ENCODE results near the gene IRF7. TPM values are rescaled to one million over a fixed set of nuclear protein-coding genes. Genes with fewer than 3 reads are reported as not detected.

The IRF7 gene
- total and polyA plus RNA-seq, 10 donors: 52.3 to 99.1 (median 83.4) TPM

DNA sequence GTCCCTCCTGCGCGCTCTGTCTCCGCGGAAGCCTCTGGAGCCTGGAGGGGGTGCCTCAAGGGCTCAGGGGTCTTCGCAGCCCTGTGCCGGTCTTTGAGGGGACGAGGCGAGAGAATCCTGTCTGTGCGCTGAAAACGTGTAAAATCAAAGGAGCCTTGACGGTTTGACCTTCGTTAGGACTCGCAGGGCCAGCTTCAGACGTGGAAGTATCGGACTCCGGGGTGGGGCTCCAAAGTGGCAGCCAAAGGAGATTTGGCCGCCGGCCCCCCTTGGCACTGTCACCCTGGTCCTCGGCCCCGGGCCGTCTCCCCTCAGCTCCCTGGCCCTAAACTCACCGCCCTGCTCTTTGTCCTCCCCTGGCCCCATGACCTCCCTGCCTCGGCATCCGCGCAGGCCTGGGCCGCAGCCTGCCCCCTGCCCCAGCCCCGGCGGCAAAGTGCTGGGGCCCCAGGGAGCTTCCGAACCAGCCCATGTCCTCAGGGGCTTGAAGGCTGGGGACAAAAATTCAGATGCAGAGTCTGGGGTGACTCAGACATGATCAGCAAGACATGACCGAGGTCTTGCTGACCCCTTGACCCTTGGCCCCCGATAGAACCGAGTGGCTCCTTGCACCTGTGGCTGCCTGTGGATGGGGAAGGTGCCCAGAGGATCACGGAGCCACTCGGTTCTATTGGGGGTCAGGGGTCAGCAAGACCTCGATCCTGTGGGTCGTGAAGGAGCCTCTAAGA lies 46.4 kb downstream of the IRF7 start:
- TF ChIP-seq, protein P1, sequence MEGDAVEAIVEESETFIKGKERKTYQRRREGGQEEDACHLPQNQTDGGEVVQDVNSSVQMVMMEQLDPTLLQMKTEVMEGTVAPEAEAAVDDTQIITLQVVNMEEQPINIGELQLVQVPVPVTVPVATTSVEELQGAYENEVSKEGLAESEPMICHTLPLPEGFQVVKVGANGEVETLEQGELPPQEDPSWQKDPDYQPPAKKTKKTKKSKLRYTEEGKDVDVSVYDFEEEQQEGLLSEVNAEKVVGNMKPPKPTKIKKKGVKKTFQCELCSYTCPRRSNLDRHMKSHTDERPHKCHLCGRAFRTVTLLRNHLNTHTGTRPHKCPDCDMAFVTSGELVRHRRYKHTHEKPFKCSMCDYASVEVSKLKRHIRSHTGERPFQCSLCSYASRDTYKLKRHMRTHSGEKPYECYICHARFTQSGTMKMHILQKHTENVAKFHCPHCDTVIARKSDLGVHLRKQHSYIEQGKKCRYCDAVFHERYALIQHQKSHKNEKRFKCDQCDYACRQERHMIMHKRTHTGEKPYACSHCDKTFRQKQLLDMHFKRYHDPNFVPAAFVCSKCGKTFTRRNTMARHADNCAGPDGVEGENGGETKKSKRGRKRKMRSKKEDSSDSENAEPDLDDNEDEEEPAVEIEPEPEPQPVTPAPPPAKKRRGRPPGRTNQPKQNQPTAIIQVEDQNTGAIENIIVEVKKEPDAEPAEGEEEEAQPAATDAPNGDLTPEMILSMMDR (IDR thresholded peaks at IDR 0.05 in 8 of 11, conservative IDR thresholded peaks at IDR 0.05 in 3 of 11): no peak
- TF ChIP-seq POLR2AphosphoS5 (IDR thresholded peaks at IDR 0.05): no peak
- TF ChIP-seq POLR2A (IDR thresholded peaks at IDR 0.05): no peak

DNA sequence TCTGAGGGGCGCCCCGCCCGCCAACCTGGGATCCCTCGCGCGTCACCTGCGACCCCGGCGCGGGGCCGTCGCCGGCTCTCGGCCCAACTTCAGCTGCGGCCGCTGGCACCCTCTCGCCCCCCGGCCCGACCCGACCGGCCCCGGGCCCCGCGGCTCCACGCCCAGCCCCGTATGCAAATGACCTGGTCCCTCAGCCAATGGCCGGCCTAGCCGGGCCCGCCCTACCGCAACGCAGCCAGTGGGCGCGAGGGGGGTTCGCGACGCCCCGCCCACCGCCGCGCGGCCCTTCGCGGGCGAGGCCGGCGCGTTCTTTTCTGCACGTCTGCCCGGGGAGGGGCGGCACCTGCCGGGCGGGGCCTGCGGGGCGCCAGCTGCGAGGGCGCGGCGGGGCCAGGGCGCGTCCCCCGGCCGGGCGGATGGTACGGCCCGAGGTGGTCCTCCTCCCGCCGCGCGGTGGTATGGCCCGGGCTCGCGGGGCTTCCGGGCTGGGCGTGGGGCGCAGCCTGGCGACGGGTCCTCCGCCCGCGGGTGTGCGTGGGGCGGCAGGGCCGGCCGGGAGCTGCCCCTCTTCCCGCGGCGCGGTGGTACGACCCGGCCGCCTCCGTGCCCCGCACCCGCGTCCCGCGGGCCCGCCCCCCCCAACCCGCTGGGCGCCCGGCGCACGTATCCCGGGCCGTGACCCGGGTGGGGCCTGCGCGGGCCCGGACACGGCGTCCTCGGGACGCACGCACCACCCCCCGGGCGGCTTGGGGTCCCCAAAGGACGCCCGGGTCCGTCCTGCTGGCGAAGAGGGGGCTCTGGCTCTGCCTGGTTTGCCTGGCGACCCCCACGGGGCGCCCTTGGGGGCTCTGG lies 47.2 kb downstream of the IRF7 start:
- Histone ChIP-seq H3K36me3 (peaks cover 0 to 7% (median 0%) of the 10 kb centered on the region in 6 donors), H3K4me1 (peaks cover 5 to 26% (median 14%) of the 10 kb centered on the region in 6 donors), H3K9me3 (no peaks in the 10 kb centered on the region), H3K27ac (peak overlapping the region; percentile 60 to 88 (median 75)), H3K27me3 (replicated peaks in 1 of 7) (peaks cover 0 to 23% (median 0%) of the 10 kb centered on the region in 7 donors), H3K4me3 (peak overlapping the region; percentile 34 to 82 (median 53))
- 0 to 3% (median 1%) methylated on average over 1 to 123 of the region's 123 CpGs for WGBS, 5 donors
- intact Hi-C loops (cut with DNase I; ENCODE audit: low total_unique reads): no loop called here
- DNase-seq: peak; percentile 97
- TF ChIP-seq, protein P1 (IDR thresholded peaks at IDR 0.05 in 8 of 11, conservative IDR thresholded peaks at IDR 0.05 in 3 of 11): peak in 1 of 11 experiments; percentile 21
- TF ChIP-seq POLR2AphosphoS5 (IDR thresholded peaks at IDR 0.05): peak; percentile 74 to 81 (median 76)
- TF ChIP-seq POLR2A (IDR thresholded peaks at IDR 0.05): peak in 1 of 3 donors; percentile 8

More for the DNA sequence above, 46.4 kb downstream of the IRF7 start:
- peaks cover 0 to 26% (median 3%) of the 10 kb centered on the region in 7 donors for H3K27me3 ChIP-seq (replicated peaks in 1 of 7)
- peak; percentile 78 for DNase-seq
- peaks cover 5 to 29% (median 16%) of the 10 kb centered on the region in 6 donors for H3K4me1 ChIP-seq
- H3K9me3 ChIP-seq: no peaks in the 10 kb centered on the region
- peak overlapping the region; percentile 34 to 82 (median 53) for H3K4me3 ChIP-seq
- 41 to 54% (median 46%) methylated on average over 24 to 36 of the region's 36 CpGs for WGBS, 5 donors
- intact Hi-C loops (cut with DNase I; ENCODE audit: low total_unique reads): no loop called here
- H3K27ac ChIP-seq: peak overlapping the region; percentile 60 to 88 (median 75)
- H3K36me3 ChIP-seq: no peaks in the 10 kb centered on the region

DNA sequence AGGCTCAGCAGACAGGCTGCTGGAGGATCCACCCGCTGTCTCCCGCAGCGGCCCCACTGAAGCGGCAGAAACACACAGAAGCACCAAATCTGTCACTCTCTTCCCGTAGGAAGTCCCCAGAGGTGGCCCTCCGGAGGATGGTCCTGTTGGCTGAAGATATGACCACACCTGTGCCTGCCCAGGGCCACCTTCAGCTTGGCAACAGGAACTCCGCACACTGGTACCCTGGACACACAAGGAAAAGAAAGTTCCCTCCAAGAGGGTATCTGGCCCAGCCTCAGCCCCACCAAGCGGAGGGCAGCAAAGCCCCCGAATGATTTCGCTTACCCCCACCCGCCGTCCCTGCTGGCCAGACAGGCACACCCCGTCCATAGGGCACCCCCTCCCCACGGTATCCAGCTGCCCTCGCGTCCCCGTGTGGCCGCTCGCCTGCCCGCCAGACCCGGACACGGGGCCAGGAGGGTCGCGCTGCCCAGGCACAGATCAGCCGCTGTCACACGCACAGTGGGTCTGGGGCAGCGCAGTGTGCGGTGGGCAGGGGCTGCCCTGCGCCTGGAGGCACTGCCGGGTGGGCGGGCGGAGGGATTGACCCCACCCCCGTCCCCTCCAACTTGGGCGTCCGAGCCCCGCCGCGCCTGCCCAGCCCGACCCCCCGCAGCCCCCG lies 48.0 kb downstream of the IRF7 start:
- no peaks in the 10 kb centered on the region for H3K9me3 ChIP-seq
- 27 to 49% (median 35%) methylated on average over 16 to 41 of the region's 41 CpGs for WGBS, 5 donors
- DNase-seq: peak; percentile 87
- H3K27ac ChIP-seq: peak overlapping the region; percentile 38 to 88 (median 66)
- H3K4me3 ChIP-seq: peak overlapping the region; percentile 16 to 82 (median 53)
- no peak for TF ChIP-seq POLR2AphosphoS5 (IDR thresholded peaks at IDR 0.05)
- TF ChIP-seq, protein P1 (IDR thresholded peaks at IDR 0.05 in 8 of 11, conservative IDR thresholded peaks at IDR 0.05 in 3 of 11): no peak
- H3K36me3 ChIP-seq: peaks cover 0 to 15% (median 3%) of the 10 kb centered on the region in 6 donors
- intact Hi-C loops (cut with DNase I; ENCODE audit: low total_unique reads): no loop called here
- H3K27me3 ChIP-seq (replicated peaks in 1 of 7): peaks cover 0 to 20% (median 0%) of the 10 kb centered on the region in 7 donors
- peaks cover 5 to 29% (median 14%) of the 10 kb centered on the region in 6 donors for H3K4me1 ChIP-seq

Data from spleen (tissue), 11 donors.